Measurements from ENCODE around the gene SMCO1.

DNA sequence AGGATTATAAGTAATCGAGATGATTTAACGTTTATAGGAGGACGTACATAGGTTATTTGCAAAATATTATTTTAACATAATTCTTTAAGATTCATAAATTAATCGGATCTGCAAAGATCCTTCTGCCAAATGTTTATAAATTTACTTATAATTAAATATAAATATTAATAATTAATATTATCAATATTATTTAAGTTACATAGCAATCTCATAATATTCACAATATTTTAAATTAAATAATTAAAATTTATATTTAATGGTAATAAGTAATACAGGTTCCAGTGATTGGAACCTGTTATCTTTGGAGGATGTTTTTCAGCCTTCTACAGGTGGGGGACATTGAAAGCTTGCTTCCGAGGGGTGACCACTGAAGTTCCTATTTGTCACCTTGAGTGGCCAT is 37.1 kb upstream of the SMCO1 start:
- TF ChIP-seq, protein P1, sequence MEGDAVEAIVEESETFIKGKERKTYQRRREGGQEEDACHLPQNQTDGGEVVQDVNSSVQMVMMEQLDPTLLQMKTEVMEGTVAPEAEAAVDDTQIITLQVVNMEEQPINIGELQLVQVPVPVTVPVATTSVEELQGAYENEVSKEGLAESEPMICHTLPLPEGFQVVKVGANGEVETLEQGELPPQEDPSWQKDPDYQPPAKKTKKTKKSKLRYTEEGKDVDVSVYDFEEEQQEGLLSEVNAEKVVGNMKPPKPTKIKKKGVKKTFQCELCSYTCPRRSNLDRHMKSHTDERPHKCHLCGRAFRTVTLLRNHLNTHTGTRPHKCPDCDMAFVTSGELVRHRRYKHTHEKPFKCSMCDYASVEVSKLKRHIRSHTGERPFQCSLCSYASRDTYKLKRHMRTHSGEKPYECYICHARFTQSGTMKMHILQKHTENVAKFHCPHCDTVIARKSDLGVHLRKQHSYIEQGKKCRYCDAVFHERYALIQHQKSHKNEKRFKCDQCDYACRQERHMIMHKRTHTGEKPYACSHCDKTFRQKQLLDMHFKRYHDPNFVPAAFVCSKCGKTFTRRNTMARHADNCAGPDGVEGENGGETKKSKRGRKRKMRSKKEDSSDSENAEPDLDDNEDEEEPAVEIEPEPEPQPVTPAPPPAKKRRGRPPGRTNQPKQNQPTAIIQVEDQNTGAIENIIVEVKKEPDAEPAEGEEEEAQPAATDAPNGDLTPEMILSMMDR (IDR thresholded peaks at IDR 0.05), result no peak
- no peak for TF ChIP-seq POLR2A (IDR thresholded peaks at IDR 0.05)

Data from esophagus squamous epithelium (tissue), 4 donors.